Embryonic facial prominence (tissue), 1 donor: ENCODE data around the gene KCNJ15.
"Not testable (repeated sequence)": the region's sequence is repeated elsewhere in the genome, so short reads cannot be mapped to it uniquely, and the experiment has no call there.

Source experiments
- DNase-seq: peaks from one replicate; pipeline ENCODE4 v3.0.0-alpha.2; 2016; ENCODE audit errors: extremely low spot score

Gene KCNJ15

GRCh38 chr21:38256599-38257302, at the start of gene KCNJ15:
Gene KCNJ15 (plus strand): TSS chr21:38256991. CDS start chr21:38299262, 42,271 bp downstream.
- no peak for DNase-seq

GRCh38 chr21:38208118-38208517, 48.7 kb upstream of the KCNJ15 start:
- no peak for DNase-seq

GRCh38 chr21:38211321-38211720, 45.5 kb upstream of the KCNJ15 start:
- no peak for DNase-seq

GRCh38 chr21:38212706-38213105, 44.1 kb upstream of the KCNJ15 start:
- DNase-seq, result no peak

- no peak for DNase-seq
Measured at GRCh38 chr21:38219049-38219628, 37.7 kb upstream of the KCNJ15 start.

- no peak for DNase-seq
Measured at GRCh38 chr21:38220270-38220737, 36.5 kb upstream of the KCNJ15 start.

GRCh38 chr21:38221594-38221993, 35.2 kb upstream of the KCNJ15 start:
- no peak for DNase-seq

GRCh38 chr21:38223893-38224540, 32.8 kb upstream of the KCNJ15 start:
- DNase-seq, result no peak

- DNase-seq, result no peak
Measured at GRCh38 chr21:38227401-38227800, 29.4 kb upstream of the KCNJ15 start.

GRCh38 chr21:38228115-38228514, 28.7 kb upstream of the KCNJ15 start:
- DNase-seq, result no peak

- no peak for DNase-seq
Measured at GRCh38 chr21:38228537-38228936, 28.3 kb upstream of the KCNJ15 start.

- no peak for DNase-seq
Measured at GRCh38 chr21:38229260-38229877, 27.4 kb upstream of the KCNJ15 start.

GRCh38 chr21:38234395-38235142, 22.2 kb upstream of the KCNJ15 start:
- no peak for DNase-seq

- not testable (repeated sequence) for DNase-seq
Measured at GRCh38 chr21:38235251-38235650, 21.5 kb upstream of the KCNJ15 start.

- DNase-seq, result no peak
Measured at GRCh38 chr21:38236232-38236631, 20.6 kb upstream of the KCNJ15 start.

GRCh38 chr21:38239672-38240071, 17.1 kb upstream of the KCNJ15 start:
- no peak for DNase-seq

GRCh38 chr21:38240129-38240528, 16.7 kb upstream of the KCNJ15 start:
- DNase-seq, result no peak

- DNase-seq, result no peak
Measured at GRCh38 chr21:38241029-38241740, 15.6 kb upstream of the KCNJ15 start.

GRCh38 chr21:38242061-38242460, 14.7 kb upstream of the KCNJ15 start:
- DNase-seq, result no peak

- no peak for DNase-seq
Measured at GRCh38 chr21:38243732-38244406, 12.9 kb upstream of the KCNJ15 start.

GRCh38 chr21:38244407-38244787, 12.4 kb upstream of the KCNJ15 start:
- no peak for DNase-seq
